Osteoblast (primary cell): ENCODE results near the gene LUC7L3. TPM values are rescaled to one million over a fixed set of nuclear protein-coding genes. Genes with fewer than 3 reads are reported as not detected.

Experiments used
- DNase-seq: peaks from one replicate; pipeline ENCODE4 v3.0.0; 2011; ENCODE audit warnings: low spot score, mixed read lengths; ENCODE audit not compliant: insufficient read length; ENCODE audit errors: missing footprints
- H2AFZ ChIP-seq: 2 replicates; pipeline ENCODE4 v1.6.0; 2011; ENCODE audit warnings: mild to moderate bottlenecking, low read length
- H3K27ac ChIP-seq: 2 replicates; pipeline ENCODE4 v1.5.1; 2011; ENCODE audit warnings: mild to moderate bottlenecking, low read depth, low read length, moderate library complexity
- H3K27me3 ChIP-seq: 2 replicates; pipeline ENCODE4 v1.6.0; 2012; ENCODE audit warnings: mild to moderate bottlenecking, control low read depth, inconsistent platforms, low read length, moderate library complexity; ENCODE audit not compliant: insufficient read depth
- H3K36me3 ChIP-seq: 2 replicates; pipeline ENCODE4 v1.5.1; 2011; ENCODE audit warnings: mild to moderate bottlenecking, low read length, control low read depth, moderate library complexity; ENCODE audit not compliant: insufficient read depth
- H3K4me1 ChIP-seq: 2 replicates; pipeline ENCODE4 v1.5.1; 2011; ENCODE audit warnings: mild to moderate bottlenecking, low read length, control low read depth, moderate library complexity; ENCODE audit not compliant: insufficient read depth
- H3K4me2 ChIP-seq: 2 replicates; pipeline ENCODE4 v1.6.0; 2011; ENCODE audit warnings: mild to moderate bottlenecking, low read length; ENCODE audit not compliant: insufficient read depth
- H3K4me3 ChIP-seq: fragments of 200-600 bp; sonication (generic); 3 replicates; pipeline ENCODE4 v1.5.1; 2012; ENCODE audit warnings: mild to moderate bottlenecking, low read length, inconsistent platforms; ENCODE audit not compliant: insufficient read depth
- H3K79me2 ChIP-seq: 2 replicates; pipeline ENCODE4 v1.6.0; 2012; ENCODE audit warnings: mild to moderate bottlenecking, low read length, control low read depth, inconsistent platforms; ENCODE audit not compliant: insufficient read depth
- H3K9me3 ChIP-seq: 2 replicates; pipeline ENCODE4 v1.5.1; 2011; ENCODE audit warnings: low read depth, low read length, control low read depth
- H4K20me1 ChIP-seq: 2 replicates; pipeline ENCODE4 v1.6.0; 2012; ENCODE audit warnings: mild to moderate bottlenecking, low read length, control low read depth; ENCODE audit not compliant: insufficient read depth
- CTCF ChIP-seq: IDR thresholded peaks from 2 replicates; pipeline ENCODE4 v1.5.1; 2011; ENCODE audit warnings: mild to moderate bottlenecking, low read depth, low read length, moderate library complexity; ENCODE audit errors: extremely low read depth
- total RNA-seq: library from RNA; depleted of rRNA; stranded (reverse); fragments of >200 nt; gene quantifications from 2 replicates; pipeline ENCODE4 v1.2.3, GENCODE V29; 2012

The LUC7L3 gene
- total RNA-seq, 1 donor, result 34.7 TPM

- no peak overlapping the region for H2AFZ ChIP-seq
- H3K79me2 ChIP-seq, result peaks cover 89% of the 10 kb centered on the region
- no peak overlapping the region for H3K4me2 ChIP-seq
- no peaks in the 10 kb centered on the region for H3K9me3 ChIP-seq
- H3K36me3 ChIP-seq, result peaks cover 44% of the 10 kb centered on the region
- H3K4me3 ChIP-seq, result no peak overlapping the region
- no peaks in the 10 kb centered on the region for H3K4me1 ChIP-seq
- no peak for TF ChIP-seq CTCF
- H3K27ac ChIP-seq, result no peak overlapping the region
- no peaks in the 10 kb centered on the region for H3K27me3 ChIP-seq
- peaks cover 43% of the 10 kb centered on the region for H4K20me1 ChIP-seq
- DNase-seq, result no peak
These were observed 17.8 kb downstream of the LUC7L3 start for GRCh38 chr17:50737118-50737698.

- no peak for TF ChIP-seq CTCF
- no peaks in the 10 kb centered on the region for H3K4me1 ChIP-seq
- no peaks in the 10 kb centered on the region for H3K27me3 ChIP-seq
- H3K36me3 ChIP-seq, result peaks cover 61% of the 10 kb centered on the region
- no peaks in the 10 kb centered on the region for H3K9me3 ChIP-seq
- H3K4me3 ChIP-seq, result no peak overlapping the region
- H3K79me2 ChIP-seq, result peaks cover 80% of the 10 kb centered on the region
- H4K20me1 ChIP-seq, result peaks cover 39% of the 10 kb centered on the region
- no peak overlapping the region for H3K27ac ChIP-seq
- H3K4me2 ChIP-seq, result no peak overlapping the region
- H2AFZ ChIP-seq, result no peak overlapping the region
- DNase-seq, result no peak
These were observed 19.7 kb downstream of the LUC7L3 start for GRCh38 chr17:50739098-50739497.

GRCh38 chr17:50745631-50746030 is 26.2 kb downstream of the LUC7L3 start:
- Histone ChIP-seq H3K27ac (no peak overlapping the region), H3K4me2 (no peak overlapping the region), H3K4me1 (no peaks in the 10 kb centered on the region), H3K4me3 (no peak overlapping the region), H3K36me3 (peaks cover 91% of the 10 kb centered on the region), H4K20me1 (peaks cover 21% of the 10 kb centered on the region), H3K27me3 (no peaks in the 10 kb centered on the region), H3K79me2 (peaks cover 42% of the 10 kb centered on the region), H3K9me3 (no peaks in the 10 kb centered on the region), H2AFZ (no peak overlapping the region)
- DNase-seq, result no peak
- no peak for TF ChIP-seq CTCF

- no peak overlapping the region for H2AFZ ChIP-seq
- no peak for TF ChIP-seq CTCF
- H3K36me3 ChIP-seq, result peaks cover 89% of the 10 kb centered on the region
- DNase-seq, result no peak
- H3K4me3 ChIP-seq, result no peak overlapping the region
- H3K4me2 ChIP-seq, result no peak overlapping the region
- H3K9me3 ChIP-seq, result no peaks in the 10 kb centered on the region
- H3K27me3 ChIP-seq, result no peaks in the 10 kb centered on the region
- peaks cover 13% of the 10 kb centered on the region for H4K20me1 ChIP-seq
- H3K27ac ChIP-seq, result no peak overlapping the region
- no peaks in the 10 kb centered on the region for H3K4me1 ChIP-seq
- peaks cover 24% of the 10 kb centered on the region for H3K79me2 ChIP-seq
These were observed 29.8 kb downstream of the LUC7L3 start for GRCh38 chr17:50749245-50749644.
